Fibroblast of lung (primary cell): ENCODE data around the gene TRIM8.

Experiments used
- EZH2 ChIP-seq: IDR thresholded peaks from 2 replicates; pipeline ENCODE4 v1.5.1; 2012; ENCODE audit warnings: low read length, control low read depth, mild to moderate bottlenecking; ENCODE audit errors: missing control alignments
- TF ChIP-seq, protein P1 (sequence below), 2 donors: IDR thresholded peaks in 1 of 2; conservative IDR thresholded peaks in 1 of 2; 1 replicate in 1 of 2; 2 replicates in 1 of 2; pipeline ENCODE4 v1.5.1; 2011 to 2012; ENCODE audit warnings: low read length in 2 of 2, control low read depth in 1 of 2, inconsistent platforms in 1 of 2, low read depth in 1 of 2, mild to moderate bottlenecking in 1 of 2

DNA sequence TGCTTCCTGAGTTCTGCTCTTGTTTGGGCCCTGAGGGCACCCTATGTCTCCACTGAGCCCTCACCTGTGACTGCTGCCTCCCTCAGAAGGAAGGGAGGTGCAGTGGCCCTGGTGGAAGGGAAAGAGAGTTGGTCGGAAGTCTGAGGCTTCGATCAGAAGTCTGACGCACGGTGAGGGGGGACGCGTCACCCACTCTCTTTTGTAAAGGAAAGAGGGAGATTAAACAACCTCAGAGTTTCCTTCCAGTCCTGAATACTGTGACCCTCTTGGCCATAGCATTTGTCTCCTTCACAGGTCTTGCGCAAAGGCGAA lies 31.4 kb upstream of the TRIM8 start:
- TF ChIP-seq, protein P1, sequence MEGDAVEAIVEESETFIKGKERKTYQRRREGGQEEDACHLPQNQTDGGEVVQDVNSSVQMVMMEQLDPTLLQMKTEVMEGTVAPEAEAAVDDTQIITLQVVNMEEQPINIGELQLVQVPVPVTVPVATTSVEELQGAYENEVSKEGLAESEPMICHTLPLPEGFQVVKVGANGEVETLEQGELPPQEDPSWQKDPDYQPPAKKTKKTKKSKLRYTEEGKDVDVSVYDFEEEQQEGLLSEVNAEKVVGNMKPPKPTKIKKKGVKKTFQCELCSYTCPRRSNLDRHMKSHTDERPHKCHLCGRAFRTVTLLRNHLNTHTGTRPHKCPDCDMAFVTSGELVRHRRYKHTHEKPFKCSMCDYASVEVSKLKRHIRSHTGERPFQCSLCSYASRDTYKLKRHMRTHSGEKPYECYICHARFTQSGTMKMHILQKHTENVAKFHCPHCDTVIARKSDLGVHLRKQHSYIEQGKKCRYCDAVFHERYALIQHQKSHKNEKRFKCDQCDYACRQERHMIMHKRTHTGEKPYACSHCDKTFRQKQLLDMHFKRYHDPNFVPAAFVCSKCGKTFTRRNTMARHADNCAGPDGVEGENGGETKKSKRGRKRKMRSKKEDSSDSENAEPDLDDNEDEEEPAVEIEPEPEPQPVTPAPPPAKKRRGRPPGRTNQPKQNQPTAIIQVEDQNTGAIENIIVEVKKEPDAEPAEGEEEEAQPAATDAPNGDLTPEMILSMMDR (conservative IDR thresholded peaks at IDR 0.05 in 1 of 2, IDR thresholded peaks at IDR 0.05 in 1 of 2; ENCODE audit: low read depth in 1 of 2, low read length in 2 of 2) = no peak
- no peak for TF ChIP-seq EZH2
